GM12878 (cell line): ENCODE data around the gene EIF4E1B.

ENCODE experiments used
- EZH2 ChIP-seq: IDR thresholded peaks from 2 replicates; pipeline ENCODE4 v1.6.1; 2012; ENCODE audit warnings: low read depth, mild to moderate bottlenecking, control low read depth, inconsistent platforms, low read length, borderline replicate concordance; ENCODE audit not compliant: control insufficient read depth
- IKZF1 ChIP-seq: fragments of 450-650 bp; conservative IDR thresholded peaks from 2 replicates; pipeline ENCODE4 v1.6.1; 2017; ENCODE audit warnings: antibody characterized with exemption, mild to moderate bottlenecking
- NFYA ChIP-seq: IDR thresholded peaks from 2 replicates; pipeline ENCODE4 v1.6.1; 2011; ENCODE audit warnings: low read depth, mild to moderate bottlenecking, low read length, improper control_type of control experiment, borderline replicate concordance
- POLR2A ChIP-seq: IDR thresholded peaks from 2 replicates; pipeline ENCODE4 v1.6.1; 2011; ENCODE audit warnings: low read depth, mild to moderate bottlenecking, low read length
- SIX5 ChIP-seq: IDR thresholded peaks from 2 replicates; pipeline ENCODE4 v1.6.1; 2011; ENCODE audit warnings: mild to moderate bottlenecking, low read depth, low read length, moderate library complexity; ENCODE audit not compliant: severe bottlenecking
- SMC3 ChIP-seq: IDR thresholded peaks from 2 replicates; pipeline ENCODE4 v1.6.1; 2011; ENCODE audit warnings: low read length, improper control_type of control experiment, borderline replicate concordance
- ZNF217 ChIP-seq: fragments of 450-650 bp; IDR thresholded peaks from 2 replicates; pipeline ENCODE4 v1.6.1; 2017; ENCODE audit warnings: antibody characterized with exemption, mild to moderate bottlenecking
- ZZZ3 ChIP-seq: IDR thresholded peaks from 2 replicates; pipeline ENCODE4 v1.6.1; 2011; ENCODE audit warnings: low read depth; ENCODE audit not compliant: control insufficient read depth, insufficient read length
- TF ChIP-seq, protein P1 (sequence below), 3 experiments: IDR thresholded peaks in 2 of 3; conservative IDR thresholded peaks in 1 of 3; 2 replicates each; pipeline ENCODE4 v1.5.1; 2011; ENCODE audit warnings: low read depth in 3 of 3, low read length in 3 of 3, mild to moderate bottlenecking in 3 of 3, control low read depth in 2 of 3, moderate library complexity in 2 of 3, inconsistent platforms in 1 of 3, mixed read lengths in 1 of 3; ENCODE audit not compliant: control insufficient read depth in 2 of 3, insufficient read depth in 1 of 3; ENCODE audit errors: extremely low read depth in 1 of 3
- TF ChIP-seq, protein P2 (sequence below): fragments of 450-650 bp; IDR thresholded peaks from 2 replicates; pipeline ENCODE4 v1.6.1; 2018; ENCODE audit warnings: borderline replicate concordance, mild to moderate bottlenecking; ENCODE audit not compliant: partially characterized antibody

- TF ChIP-seq, protein P1, sequence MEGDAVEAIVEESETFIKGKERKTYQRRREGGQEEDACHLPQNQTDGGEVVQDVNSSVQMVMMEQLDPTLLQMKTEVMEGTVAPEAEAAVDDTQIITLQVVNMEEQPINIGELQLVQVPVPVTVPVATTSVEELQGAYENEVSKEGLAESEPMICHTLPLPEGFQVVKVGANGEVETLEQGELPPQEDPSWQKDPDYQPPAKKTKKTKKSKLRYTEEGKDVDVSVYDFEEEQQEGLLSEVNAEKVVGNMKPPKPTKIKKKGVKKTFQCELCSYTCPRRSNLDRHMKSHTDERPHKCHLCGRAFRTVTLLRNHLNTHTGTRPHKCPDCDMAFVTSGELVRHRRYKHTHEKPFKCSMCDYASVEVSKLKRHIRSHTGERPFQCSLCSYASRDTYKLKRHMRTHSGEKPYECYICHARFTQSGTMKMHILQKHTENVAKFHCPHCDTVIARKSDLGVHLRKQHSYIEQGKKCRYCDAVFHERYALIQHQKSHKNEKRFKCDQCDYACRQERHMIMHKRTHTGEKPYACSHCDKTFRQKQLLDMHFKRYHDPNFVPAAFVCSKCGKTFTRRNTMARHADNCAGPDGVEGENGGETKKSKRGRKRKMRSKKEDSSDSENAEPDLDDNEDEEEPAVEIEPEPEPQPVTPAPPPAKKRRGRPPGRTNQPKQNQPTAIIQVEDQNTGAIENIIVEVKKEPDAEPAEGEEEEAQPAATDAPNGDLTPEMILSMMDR (IDR thresholded peaks at IDR 0.05 in 2 of 3, conservative IDR thresholded peaks at IDR 0.05 in 1 of 3; ENCODE audit: control insufficient read depth in 2 of 3, extremely low read depth in 1 of 3, insufficient read depth in 1 of 3, low read depth in 3 of 3, low read length in 3 of 3) = no peak
- TF ChIP-seq ZNF217 = no peak
- no peak for TF ChIP-seq EZH2
- no peak for TF ChIP-seq SIX5
- TF ChIP-seq, protein P2, sequence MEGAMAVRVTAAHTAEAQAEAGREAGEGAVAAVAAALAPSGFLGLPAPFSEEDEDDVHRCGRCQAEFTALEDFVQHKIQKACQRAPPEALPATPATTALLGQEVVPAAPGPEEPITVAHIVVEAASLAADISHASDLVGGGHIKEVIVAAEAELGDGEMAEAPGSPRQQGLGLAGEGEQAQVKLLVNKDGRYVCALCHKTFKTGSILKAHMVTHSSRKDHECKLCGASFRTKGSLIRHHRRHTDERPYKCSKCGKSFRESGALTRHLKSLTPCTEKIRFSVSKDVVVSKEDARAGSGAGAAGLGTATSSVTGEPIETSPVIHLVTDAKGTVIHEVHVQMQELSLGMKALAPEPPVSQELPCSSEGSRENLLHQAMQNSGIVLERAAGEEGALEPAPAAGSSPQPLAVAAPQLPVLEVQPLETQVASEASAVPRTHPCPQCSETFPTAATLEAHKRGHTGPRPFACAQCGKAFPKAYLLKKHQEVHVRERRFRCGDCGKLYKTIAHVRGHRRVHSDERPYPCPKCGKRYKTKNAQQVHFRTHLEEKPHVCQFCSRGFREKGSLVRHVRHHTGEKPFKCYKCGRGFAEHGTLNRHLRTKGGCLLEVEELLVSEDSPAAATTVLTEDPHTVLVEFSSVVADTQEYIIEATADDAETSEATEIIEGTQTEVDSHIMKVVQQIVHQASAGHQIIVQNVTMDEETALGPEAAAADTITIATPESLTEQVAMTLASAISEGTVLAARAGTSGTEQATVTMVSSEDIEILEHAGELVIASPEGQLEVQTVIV = no peak
- TF ChIP-seq IKZF1 = no peak
- no peak for TF ChIP-seq NFYA
- no peak for TF ChIP-seq SMC3
- no peak for TF ChIP-seq POLR2A
- TF ChIP-seq ZZZ3 = no peak
Observed at GRCh38 chr5:176679365-176680225, 49.1 kb downstream of the EIF4E1B start.
